GM21390 (cell line): ENCODE data around the gene TNS3.
A peak's percentile ranks its signal among the peaks of the same experiment; 100 is the strongest.

ENCODE experiments used
- ATAC-seq: cut with Tn5 transposase; IDR thresholded peaks from one replicate; pipeline ENCODE4 v1.9.1; 2021; ENCODE audit not compliant: unreplicated experiment

Gene TNS3

DNA sequence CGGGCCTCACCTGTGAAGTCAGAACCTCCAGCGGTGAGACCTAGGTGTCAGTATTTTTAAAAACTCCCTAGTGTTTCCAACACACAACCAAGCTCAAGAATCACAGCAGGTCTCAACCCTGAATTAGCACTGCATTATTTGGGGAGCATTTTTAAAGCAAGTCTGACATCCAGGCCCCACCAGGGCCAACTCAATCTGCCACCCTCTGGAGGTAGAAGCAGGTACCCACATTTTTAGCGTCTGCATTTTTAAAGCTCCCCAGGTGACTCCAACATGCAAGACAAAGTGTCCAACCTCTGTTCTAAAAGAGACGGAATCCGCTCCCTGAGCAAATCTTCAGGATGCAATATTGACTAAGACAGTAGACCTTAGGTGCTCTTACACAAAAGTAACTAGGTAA, 225.7 kb downstream of the TNS3 start:
- ATAC-seq = no peak

- ATAC-seq = no peak
Observed at GRCh38 chr7:47355684-47356083, 226.2 kb downstream of the TNS3 start.

GRCh38 chr7:47354831-47355541, 226.9 kb downstream of the TNS3 start:
- ATAC-seq = no peak

- ATAC-seq = no peak
Observed at GRCh38 chr7:47354071-47354470, 227.8 kb downstream of the TNS3 start.

GRCh38 chr7:47352394-47352968, 229.4 kb downstream of the TNS3 start:
- no peak for ATAC-seq

DNA sequence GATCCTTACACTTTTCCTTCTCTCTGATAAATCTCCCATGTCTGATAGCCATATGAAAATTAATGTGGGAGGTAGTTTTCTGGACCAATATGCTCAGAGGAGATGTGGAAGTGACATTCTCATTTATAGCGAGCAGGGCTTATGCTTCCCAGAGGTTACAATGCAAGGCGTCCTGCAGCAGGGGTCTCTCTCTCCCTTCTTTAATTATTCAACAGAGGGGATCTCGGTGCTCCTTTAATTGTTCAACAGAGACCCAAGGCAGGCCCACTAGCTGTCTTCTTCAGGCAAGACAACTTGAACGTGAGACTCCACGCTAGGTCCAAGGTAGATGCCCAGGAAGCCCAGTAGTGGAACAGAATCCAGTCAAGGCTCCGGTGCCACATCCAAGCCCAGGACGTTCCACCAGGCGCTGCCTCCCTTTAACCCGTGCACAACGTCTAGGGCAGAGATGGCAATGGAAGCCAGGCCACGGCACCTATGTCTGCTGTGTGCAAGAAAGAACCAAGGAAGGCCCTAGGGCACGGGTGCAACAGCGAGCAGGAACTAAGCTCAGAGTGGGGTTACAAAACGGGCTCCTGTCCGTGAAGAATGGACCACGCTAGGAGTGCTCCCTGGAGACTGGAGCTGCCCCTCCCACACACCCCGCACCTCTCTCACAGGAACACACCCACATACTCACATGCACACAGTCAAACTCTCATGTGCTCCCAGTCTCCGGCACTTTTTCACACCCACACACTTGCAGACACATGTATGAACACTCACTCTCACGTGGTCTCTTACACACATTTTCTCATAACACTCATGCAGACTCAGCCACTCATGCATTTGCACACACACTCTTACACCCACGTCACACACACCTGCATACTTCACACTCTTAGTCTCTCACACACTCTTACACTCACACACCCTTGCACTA, 230.4 kb downstream of the TNS3 start:
- ATAC-seq = no peak

DNA sequence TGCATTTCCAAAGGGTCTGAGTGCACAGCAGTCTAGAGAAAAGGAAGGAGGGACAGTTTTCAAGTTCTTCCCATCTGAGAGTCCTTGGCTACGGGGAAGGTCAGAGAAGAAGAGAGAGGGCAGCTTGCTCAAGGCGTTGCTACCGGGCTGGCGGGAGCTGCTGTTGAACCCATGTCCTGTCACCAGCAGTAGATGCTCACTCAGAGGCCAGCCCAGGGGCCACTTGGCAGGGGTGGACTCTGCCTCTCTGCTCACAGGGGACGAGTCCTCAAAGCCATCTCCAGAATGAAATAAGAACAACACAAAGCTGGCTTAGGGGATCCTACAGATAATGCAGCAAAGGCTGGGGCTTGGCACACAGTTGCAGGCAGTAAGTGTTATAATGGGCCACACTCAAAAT, 231.5 kb downstream of the TNS3 start:
- no peak for ATAC-seq

GRCh38 chr7:47349401-47349800, 232.5 kb downstream of the TNS3 start:
- ATAC-seq = no peak

DNA sequence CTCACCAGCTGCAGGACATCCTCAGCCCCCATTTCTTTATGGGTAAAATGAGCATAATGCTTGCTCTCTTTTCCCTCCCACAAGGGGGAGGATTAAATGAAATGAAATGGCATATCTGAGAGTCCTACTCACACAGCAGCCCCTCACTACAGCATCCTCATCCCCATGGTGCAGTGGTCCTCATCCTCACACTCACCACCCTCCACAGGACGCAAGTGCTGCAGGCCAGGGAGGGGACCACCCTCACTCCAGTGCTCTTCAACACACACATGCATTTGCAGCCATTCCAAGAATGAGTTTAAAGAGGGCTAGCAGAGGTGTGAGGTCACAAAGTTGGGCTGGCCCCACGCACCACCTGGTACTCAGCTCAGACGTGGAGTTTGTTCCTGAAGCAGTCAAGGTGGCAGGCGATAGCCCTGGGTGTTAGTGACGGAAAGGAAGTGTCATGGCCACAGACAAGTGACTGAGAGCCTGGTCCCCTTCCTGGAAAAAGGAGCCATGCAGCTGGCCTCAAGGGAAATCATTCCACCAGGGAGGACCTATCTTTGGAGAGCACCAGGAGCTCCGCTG, 234.0 kb downstream of the TNS3 start:
- ATAC-seq = no peak

GRCh38 chr7:47347346-47347745, 234.6 kb downstream of the TNS3 start:
- ATAC-seq = no peak

DNA sequence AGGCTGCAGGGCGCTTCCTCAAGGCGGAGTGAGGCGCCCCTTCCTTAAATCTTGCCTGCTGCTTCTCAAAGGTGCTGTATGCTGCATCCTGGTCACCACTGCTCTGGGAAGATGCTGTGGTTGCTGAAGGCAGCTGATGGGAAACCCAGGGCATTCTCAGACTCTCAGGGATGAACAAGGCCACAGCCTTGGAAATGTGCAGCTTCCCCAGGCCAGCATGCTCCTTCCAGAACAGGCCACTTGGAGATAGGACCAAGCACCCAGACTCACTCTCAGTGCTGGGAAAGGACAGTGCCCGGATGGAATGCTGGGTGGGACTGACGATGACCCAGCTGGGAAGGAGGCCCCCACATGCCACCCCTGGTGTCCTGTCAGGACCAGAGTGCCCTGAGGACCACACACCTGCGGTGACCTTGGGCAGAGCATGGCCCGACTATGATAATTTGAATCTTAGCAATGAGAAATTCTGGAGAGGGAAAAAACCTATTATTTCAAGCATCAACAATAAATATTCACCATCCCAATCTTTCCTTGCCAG, 235.5 kb downstream of the TNS3 start:
- ATAC-seq = no peak

GRCh38 chr7:47345857-47346298, 236.0 kb downstream of the TNS3 start:
- ATAC-seq = no peak

DNA sequence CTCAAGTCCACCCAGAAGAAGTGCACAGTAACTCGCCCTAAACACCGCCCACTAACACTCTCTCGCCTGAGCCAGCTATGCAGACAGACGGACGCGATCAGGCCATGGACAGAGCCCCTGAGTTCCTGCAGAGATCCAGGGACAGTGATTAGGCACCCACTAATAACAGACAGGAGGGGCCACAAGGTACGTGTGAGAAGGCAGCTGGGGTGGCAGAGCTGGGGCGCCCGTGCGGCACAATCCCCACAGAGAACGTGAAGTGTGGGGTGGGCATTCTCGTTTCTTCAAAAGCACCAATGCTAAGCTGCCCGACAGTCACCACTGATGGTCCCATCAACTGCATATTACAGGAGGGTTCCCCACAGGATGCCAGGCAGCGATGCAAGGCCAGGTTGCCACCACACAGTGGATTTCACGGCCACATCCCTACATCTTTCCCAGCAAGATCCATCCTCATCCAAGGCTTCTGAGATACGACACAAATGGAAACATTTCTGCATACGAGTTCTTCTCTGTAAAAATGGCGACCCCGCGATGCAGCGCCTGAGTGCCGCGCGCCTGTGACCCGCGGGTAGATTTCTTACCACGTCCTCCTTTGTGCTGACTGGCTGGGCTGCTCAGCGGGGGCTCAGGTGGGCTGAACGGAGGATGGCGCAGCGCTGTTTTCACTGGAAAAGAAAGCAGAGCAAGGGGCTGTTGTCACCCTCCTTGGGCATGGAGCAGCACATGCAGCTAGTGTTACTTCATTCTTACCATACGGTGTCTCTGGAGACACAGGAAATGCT, 237.5 kb downstream of the TNS3 start:
- no peak for ATAC-seq

GRCh38 chr7:47343061-47343455, 238.9 kb downstream of the TNS3 start:
- no peak for ATAC-seq

- no peak for ATAC-seq
Observed at GRCh38 chr7:47342296-47343060, 239.4 kb downstream of the TNS3 start.

GRCh38 chr7:47340517-47340916, 241.4 kb downstream of the TNS3 start:
- ATAC-seq = no peak

DNA sequence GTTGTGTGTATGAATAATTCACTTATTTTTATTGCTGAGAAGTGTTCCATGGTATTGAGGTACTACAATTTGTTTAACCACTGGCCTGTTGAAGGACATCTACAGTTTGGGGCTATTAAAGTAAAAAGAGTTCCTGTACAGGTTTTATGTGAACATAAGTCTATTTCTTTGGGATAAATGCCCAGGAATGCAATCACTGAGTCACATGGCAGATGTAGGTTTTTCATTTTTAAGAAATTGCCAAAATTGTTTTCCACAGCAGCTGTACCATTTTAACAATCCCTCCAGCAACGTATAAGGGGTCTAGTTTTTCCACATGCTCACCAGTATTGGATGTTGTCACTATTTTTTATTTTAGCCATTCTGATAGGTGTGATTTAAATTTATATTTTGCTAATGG, 243.9 kb downstream of the TNS3 start:
- ATAC-seq = no peak

- peak; percentile 90 for ATAC-seq
Observed at GRCh38 chr7:47337531-47337930, 244.4 kb downstream of the TNS3 start.

DNA sequence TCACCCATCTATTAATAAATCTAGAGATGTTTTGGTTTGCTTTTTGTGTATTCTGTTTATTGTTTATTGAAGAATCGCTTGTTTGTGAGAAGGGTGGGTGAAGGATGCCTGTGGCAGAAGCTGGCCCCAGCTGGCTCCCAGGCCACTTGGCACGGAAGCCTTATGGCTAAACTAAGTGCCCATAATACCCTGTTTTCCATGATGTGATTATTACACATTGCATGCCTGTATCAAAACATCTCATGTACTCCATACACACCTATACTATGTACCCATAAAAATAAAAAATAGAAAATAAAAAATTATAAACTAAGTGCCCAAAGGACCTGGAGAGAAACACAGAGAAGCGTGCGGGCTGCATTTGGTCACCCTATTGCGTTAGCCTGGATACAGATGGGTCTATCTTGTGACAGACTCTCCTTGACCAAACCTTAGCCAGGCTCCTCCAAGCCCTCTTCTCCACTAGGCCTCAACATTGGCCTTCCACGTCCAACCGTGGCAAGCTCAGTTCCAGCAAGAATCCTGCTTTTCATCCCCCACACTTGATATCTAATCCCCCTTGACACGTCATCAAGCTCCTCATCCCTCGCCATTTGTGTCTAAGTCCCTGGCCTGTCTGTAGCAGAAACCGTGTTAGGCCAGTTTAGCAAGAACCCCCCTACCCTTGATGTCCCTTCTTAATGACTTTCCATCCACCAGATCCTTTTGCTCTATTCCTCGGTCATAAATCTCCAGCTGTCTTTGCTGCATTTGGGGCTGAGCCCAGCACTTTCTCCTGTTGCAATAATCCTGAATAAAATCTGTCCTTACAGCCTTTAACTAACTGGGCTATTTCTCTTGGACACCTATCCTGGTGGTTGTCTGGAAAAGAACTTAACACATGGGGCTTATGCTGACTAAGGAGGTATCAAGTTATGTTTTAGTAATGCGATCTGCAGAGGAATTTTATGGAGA, 245.2 kb downstream of the TNS3 start:
- no peak for ATAC-seq
